Measurements from ENCODE around the gene SH3RF1. TPM values are rescaled to one million over a fixed set of nuclear protein-coding genes. Genes with fewer than 3 reads are reported as not detected.

Gene SH3RF1
- total RNA-seq, 1 experiment from 2014 or later, result 59.5 TPM

DNA sequence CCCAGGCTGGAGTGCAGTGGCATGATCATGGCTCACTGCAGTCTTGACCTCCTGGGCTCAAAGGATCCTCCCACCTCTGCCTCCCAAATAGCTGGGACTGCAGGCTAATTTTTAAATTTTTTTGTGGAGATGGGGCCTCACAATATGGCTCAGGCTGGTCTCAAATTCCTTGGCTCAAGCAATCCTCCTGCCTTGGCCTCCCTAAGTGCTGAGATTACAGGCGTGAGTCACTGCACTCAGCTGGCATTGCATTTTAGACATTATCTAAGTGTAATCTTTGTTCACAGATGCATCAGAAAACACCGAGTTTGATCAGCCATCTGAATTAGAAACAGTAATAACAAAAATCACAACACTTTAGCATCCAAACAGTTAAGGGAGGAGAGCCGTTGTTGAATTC is 207.3 kb downstream of the SH3RF1 start:
- H3K9ac ChIP-seq (ENCODE audit: low read length), result no peak overlapping the region
- ATAC-seq (no peak), DNase-seq (ENCODE audit: low read depth, low spot score) (no peak)
- no peak overlapping the region for H3K27ac ChIP-seq (ENCODE audit: low read depth, low read length)
- ChIA-PET POLR2A (no interaction called here), RAD21 (ENCODE audit: low non-redundant PET in 1 of 2, low total read pairs in 2 of 2, uncharacterized antibody in 2 of 2, unreplicated experiment in 2 of 2) (no interaction called here), CTCF (no interaction called here)
- intact Hi-C loops (cut with micrococcal nuclease), result no loop called here
- no peak overlapping the region for H3K4me2 ChIP-seq (ENCODE audit: low read length)
- BruUV-seq (replicated peaks), result no TSS peak
- peaks cover 4 to 7% of the 10 kb centered on the region in 2 experiments; a peak in 3 of 4 replicates for H3K4me1 ChIP-seq (ENCODE audit: control insufficient read depth in 1 of 2, insufficient read depth in 2 of 2, low read length in 2 of 2)
- H3K79me2 ChIP-seq (ENCODE audit: insufficient read depth, low read length), result no peaks in the 10 kb centered on the region
- H3K9me2 ChIP-seq (ENCODE audit: insufficient read depth), result no peaks in the 10 kb centered on the region
- no peaks in the 10 kb centered on the region for H3K27me3 ChIP-seq (ENCODE audit: insufficient read depth, low read length)
- no peak overlapping the region for H2AFZ ChIP-seq (ENCODE audit: low read depth, low read length, poor library complexity, severe bottlenecking)
- no peak overlapping the region for H3K4me3 ChIP-seq (replicated peaks in 1 of 2; ENCODE audit: low read depth in 1 of 2, low read length in 2 of 2)
- TF ChIP-seq SRF (IDR thresholded peaks at IDR 0.05; ENCODE audit: low read depth), result no peak
- no peak for TF ChIP-seq ZFX (IDR thresholded peaks at IDR 0.05)
- no peak for TF ChIP-seq ZNF274 (IDR thresholded peaks at IDR 0.05; ENCODE audit: low read depth, low read length)
- no peak for TF ChIP-seq CTCF (IDR thresholded peaks at IDR 0.05 in 2 of 3, conservative IDR thresholded peaks at IDR 0.05 in 1 of 3; ENCODE audit: borderline replicate concordance in 1 of 3, insufficient read depth in 1 of 3, low read depth in 2 of 3, low read length in 2 of 3)
- TF ChIP-seq TCF7L2 (IDR thresholded peaks at IDR 0.05; ENCODE audit: borderline replicate concordance, extremely low read depth, insufficient read depth, insufficient read length), result no peak
- TF ChIP-seq ELF1 (IDR thresholded peaks at IDR 0.05; ENCODE audit: borderline replicate concordance, low read depth), result no peak
- H4K20me1 ChIP-seq (ENCODE audit: insufficient read depth), result no peaks in the 10 kb centered on the region
- no peaks in the 10 kb centered on the region for H3K36me3 ChIP-seq (ENCODE audit: control insufficient read depth in 1 of 2, insufficient read depth in 2 of 2, low read length in 2 of 2)
- H3K9me3 ChIP-seq (ENCODE audit: control insufficient read depth in 1 of 2, insufficient read depth in 1 of 2, low read depth in 1 of 2, low read length in 2 of 2), result no peaks in the 10 kb centered on the region

- ChIA-PET CTCF (no interaction called here), RAD21 (ENCODE audit: low non-redundant PET in 1 of 2, low total read pairs in 2 of 2, uncharacterized antibody in 2 of 2, unreplicated experiment in 2 of 2) (no interaction called here), POLR2A (no interaction called here)
- H3K79me2 ChIP-seq (ENCODE audit: insufficient read depth, low read length), result no peaks in the 10 kb centered on the region
- H3K27ac ChIP-seq (ENCODE audit: low read depth, low read length), result no peak overlapping the region
- ATAC-seq (no peak), DNase-seq (ENCODE audit: low read depth, low spot score) (no peak)
- H2AFZ ChIP-seq (ENCODE audit: low read depth, low read length, poor library complexity, severe bottlenecking), result no peak overlapping the region
- no peak overlapping the region for H3K4me2 ChIP-seq (ENCODE audit: low read length)
- H3K4me1 ChIP-seq (ENCODE audit: control insufficient read depth in 1 of 2, insufficient read depth in 2 of 2, low read length in 2 of 2), result peaks cover 0 to 4% of the 10 kb centered on the region in 2 experiments; a peak in 1 of 4 replicates
- H3K9me3 ChIP-seq (ENCODE audit: control insufficient read depth in 1 of 2, insufficient read depth in 1 of 2, low read depth in 1 of 2, low read length in 2 of 2), result no peaks in the 10 kb centered on the region
- BruUV-seq (replicated peaks), result no TSS peak
- H3K9me2 ChIP-seq (ENCODE audit: insufficient read depth), result no peaks in the 10 kb centered on the region
- H3K27me3 ChIP-seq (ENCODE audit: insufficient read depth, low read length), result no peaks in the 10 kb centered on the region
- H3K9ac ChIP-seq (ENCODE audit: low read length), result no peak overlapping the region
- H4K20me1 ChIP-seq (ENCODE audit: insufficient read depth), result no peaks in the 10 kb centered on the region
- H3K4me3 ChIP-seq (replicated peaks in 1 of 2; ENCODE audit: low read depth in 1 of 2, low read length in 2 of 2), result no peak overlapping the region
- intact Hi-C loops (cut with micrococcal nuclease), result no loop called here
- no peak for TF ChIP-seq POLR2A (IDR thresholded peaks at IDR 0.05; ENCODE audit: borderline replicate concordance, extremely low read depth, insufficient read depth, insufficient read length)
- no peak for TF ChIP-seq CBX3 (IDR thresholded peaks at IDR 0.05; ENCODE audit: low read depth)
- TF ChIP-seq EZH2phosphoT487 (IDR thresholded peaks at IDR 0.05; ENCODE audit: borderline replicate concordance), result no peak
- TF ChIP-seq, protein P1, sequence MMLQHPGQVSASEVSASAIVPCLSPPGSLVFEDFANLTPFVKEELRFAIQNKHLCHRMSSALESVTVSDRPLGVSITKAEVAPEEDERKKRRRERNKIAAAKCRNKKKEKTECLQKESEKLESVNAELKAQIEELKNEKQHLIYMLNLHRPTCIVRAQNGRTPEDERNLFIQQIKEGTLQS (IDR thresholded peaks at IDR 0.05), result no peak
- no peak for TF ChIP-seq JUND (IDR thresholded peaks at IDR 0.05)
- TF ChIP-seq FOSL1 (IDR thresholded peaks at IDR 0.05; ENCODE audit: low read depth), result no peak
- no peak for TF ChIP-seq CEBPB (IDR thresholded peaks at IDR 0.05; ENCODE audit: low read depth)
- no peaks in the 10 kb centered on the region for H3K36me3 ChIP-seq (ENCODE audit: control insufficient read depth in 1 of 2, insufficient read depth in 2 of 2, low read length in 2 of 2)
Measured at GRCh38 chr4:169062897-169063244, 207.9 kb downstream of the SH3RF1 start.
